HG03097 (cell line): ENCODE data around the gene TFRC.
"Not testable (repeated sequence)": the region's sequence is repeated elsewhere in the genome, so short reads cannot be mapped to it uniquely, and the experiment has no call there.

ENCODE experiments used
- ATAC-seq: cut with Tn5 transposase; IDR thresholded peaks from one replicate; pipeline ENCODE4 v1.9.1; 2021; ENCODE audit not compliant: unreplicated experiment, low FRiP score

Gene TFRC

DNA sequence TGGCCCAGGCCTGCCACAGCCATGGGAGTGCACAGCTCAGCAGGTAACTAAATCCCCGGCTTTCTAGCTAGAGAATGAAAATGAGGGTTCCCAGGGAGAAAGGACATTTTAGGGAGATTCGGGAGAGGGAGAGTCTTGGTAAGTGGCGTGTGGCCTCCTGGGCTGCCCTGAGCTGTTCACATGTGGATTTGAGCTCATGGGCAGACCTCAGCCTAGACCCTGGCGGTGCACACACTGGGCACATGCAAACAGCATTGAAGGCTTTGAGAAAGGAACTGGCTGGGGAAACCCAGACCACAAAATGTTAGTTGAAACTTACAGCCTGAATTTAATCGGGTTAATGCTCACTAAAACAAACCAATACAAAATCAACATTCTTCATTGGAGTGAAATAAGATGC, 72.4 kb downstream of the TFRC start:
- ATAC-seq, result no peak

DNA sequence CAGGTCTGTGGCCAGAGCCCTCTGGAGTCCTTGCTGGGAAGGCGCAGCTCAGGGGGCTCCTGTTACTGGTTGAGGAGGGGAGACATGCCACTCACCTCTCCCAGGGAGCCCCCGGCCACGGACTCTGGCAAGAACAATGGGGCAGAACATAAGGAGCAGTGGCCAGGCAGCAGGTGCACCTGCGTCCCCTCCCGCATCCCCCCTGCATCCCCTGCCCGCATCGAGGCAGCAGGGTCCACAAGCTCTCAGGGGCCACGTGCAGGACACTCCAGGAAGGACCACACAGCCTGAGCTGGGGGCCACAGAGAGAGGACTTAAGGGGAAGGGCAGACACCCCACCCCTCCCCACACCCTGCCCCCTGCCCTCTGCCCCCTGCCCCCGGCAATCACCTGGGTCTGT, 73.0 kb downstream of the TFRC start:
- no peak for ATAC-seq

DNA sequence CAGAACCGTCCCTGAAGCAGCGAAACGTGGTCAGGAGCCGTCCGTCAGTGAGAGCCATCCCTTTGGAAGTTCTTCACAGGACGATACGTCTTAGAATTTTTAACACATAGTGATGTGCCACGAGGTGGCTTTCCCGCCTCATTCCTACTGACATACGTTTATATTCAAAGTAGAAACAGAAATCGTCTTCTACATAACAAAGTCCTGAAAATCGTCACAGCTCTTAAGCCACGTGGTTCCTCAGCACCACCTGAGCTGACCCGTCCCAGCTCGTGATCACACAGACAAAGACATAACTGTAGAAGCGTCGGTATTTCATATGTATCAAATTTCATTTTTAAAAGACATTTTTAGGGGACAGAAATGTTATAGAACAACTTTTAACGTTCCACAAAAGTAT, 73.5 kb downstream of the TFRC start:
- no peak for ATAC-seq

GRCh38 chr3:196007744-196008335, 74.0 kb downstream of the TFRC start:
- no peak for ATAC-seq

GRCh38 chr3:196005338-196005737, 76.6 kb downstream of the TFRC start:
- ATAC-seq, result not testable (repeated sequence)

DNA sequence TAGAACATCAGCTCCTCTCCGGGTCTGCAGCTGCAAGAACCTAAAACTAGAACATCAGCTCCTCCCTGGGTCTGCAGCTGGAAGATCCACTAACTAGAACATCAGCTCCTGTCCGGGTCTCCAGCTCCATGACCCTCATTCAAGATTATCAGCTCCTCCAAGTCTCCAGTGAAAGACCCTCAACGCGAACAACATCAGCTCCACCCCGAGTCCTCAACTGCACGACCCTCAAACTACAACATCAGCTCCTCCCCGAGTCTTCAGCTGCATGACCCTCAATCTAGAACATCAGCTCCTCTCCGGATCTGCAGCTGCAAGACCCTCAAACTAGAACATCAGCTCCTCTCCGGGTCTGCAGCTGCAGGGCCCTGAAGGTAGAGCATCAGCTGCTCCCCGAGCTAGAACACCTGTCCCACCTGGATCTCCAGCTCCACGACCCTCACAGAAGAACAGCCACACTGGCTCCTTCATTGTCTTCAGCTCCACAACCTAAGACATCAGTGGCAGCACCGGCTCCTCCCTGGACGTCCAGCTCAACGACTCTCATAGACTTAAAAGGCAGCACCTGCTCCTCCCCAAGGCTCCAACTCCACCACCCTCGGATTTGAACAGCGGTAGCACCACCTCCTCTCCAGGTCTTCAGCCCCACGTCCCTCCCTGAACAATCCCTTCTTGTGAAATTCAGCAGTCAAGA, 77.4 kb downstream of the TFRC start:
- not testable (repeated sequence) for ATAC-seq

GRCh38 chr3:196003611-196004010, 78.3 kb downstream of the TFRC start:
- ATAC-seq, result no peak

DNA sequence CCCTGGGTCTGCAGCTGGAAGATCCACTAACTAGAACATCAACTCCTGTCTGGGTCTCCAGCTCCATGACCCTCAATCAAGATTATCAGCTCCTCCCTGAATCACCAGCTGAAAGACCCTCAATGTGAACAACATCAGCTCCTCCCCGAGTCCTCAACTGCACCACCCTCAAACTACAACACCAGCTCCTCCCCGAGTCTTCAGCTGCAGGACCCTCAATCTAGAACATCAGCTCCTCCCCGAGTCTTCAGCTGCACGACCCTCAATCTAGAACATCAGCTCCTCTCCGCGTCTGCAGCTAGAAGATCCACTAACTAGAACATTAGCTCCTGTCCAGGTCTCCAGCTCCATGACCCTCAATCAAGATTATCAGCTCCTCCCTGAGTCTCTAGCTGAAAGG, 79.2 kb downstream of the TFRC start:
- not testable (repeated sequence) for ATAC-seq

DNA sequence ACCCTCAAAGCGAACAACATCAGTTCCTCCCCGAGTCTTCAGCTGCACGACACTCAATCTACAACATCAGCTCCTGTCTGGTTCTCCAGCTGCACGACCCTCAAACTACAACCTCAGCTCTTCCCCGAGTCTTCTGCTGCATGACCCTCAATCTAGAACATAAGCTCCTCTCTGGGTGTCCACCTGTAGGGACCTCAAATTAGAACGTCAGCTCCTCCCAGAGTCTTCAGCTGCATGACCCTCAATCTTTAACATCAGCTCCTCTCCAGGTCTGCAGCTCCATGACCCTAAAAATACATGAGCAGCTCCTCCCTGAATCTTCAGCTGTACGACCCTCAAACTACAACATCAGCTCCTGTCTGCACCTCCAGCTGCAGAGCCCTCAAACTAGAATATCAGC, 80.7 kb downstream of the TFRC start:
- ATAC-seq, result not testable (repeated sequence)

DNA sequence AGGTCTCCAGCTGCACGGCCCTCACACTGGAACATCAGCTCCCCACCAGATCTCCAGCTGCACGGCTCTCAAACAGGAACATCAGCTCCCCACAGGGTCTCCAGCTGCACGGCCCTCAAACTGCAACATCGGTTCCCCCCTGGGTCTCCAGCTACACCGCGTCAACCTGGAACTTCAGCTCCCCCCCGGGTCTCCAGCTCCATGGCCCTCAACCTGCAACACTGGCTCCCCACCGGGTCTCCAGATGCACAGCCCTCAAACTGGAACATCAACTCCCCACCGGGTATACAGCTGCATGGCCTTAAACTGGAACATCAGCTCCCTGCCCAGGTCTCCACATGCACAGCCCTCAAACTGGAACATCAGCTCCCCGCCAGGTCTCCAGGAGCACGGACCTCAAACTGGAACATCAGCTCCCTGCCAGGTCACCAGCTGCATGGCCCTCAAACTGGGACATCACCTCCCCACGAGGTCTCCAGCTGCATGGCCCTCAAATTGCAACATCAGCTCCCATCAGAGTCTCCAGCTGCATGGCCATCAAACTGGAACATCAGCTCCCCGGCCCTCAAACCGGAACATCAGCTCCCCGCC, 81.4 kb downstream of the TFRC start:
- ATAC-seq, result not testable (repeated sequence)

DNA sequence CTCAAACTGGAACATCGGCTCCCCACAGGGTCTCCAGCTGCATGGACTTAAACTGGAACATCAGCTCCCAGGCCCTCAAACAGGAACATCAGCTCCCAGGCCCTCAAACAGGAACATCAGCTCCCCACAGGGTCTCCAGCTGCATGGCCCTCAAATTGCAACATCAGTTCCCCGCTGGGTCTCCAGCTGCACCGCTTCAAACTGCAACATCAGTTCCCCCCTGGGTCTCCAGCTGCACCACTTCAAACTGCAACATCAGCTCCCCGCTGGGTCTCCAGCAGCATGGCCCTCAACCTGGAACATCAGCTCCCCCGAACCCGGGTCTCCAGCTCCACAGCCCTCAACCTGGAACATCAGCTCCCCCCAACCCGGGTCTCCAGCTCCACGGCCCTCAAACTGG, 82.0 kb downstream of the TFRC start:
- ATAC-seq, result no peak
